Measurements from ENCODE around the gene CALML3.

Gene CALML3

DNA sequence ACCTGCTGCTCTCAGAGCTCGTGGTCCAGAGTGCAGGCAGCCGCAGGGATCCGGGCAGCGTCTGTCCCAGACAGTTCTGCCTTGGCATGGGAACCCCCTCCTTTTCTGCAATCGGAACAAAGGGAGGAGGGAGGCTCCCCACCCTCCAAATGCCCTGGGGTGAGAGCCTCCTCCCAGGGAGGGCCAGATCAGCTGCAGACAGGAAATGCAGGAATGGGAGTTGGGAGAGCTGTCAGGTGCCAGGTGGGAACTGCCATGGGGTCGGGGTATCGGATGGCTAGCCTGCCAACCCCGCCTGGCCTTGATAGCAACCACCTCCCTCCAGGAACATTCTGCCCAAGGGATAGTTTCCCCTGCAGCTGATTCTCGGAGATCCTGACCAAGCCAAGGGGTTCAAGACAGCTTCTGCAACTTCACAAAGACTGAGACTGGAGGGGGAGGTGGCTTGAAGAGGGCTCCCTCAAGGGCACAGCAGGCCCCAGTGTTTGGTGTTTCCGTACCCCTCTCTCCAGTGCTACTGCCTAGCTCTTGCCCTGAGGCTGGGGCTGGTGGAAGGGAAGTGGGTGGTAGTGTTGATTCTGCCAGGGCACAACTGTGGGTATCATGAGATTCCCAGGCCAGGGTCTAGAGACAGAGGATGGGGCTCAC, 25.1 kb upstream of the CALML3 start, which contains the start of gene CALML5:
TSS of gene CALML5 (minus strand) at position 78 of the 648 bp plus-strand sequence. CDS start 132 bp downstream, outside the sequence.
- TF ChIP-seq, protein P1, sequence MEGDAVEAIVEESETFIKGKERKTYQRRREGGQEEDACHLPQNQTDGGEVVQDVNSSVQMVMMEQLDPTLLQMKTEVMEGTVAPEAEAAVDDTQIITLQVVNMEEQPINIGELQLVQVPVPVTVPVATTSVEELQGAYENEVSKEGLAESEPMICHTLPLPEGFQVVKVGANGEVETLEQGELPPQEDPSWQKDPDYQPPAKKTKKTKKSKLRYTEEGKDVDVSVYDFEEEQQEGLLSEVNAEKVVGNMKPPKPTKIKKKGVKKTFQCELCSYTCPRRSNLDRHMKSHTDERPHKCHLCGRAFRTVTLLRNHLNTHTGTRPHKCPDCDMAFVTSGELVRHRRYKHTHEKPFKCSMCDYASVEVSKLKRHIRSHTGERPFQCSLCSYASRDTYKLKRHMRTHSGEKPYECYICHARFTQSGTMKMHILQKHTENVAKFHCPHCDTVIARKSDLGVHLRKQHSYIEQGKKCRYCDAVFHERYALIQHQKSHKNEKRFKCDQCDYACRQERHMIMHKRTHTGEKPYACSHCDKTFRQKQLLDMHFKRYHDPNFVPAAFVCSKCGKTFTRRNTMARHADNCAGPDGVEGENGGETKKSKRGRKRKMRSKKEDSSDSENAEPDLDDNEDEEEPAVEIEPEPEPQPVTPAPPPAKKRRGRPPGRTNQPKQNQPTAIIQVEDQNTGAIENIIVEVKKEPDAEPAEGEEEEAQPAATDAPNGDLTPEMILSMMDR (conservative IDR thresholded peaks at IDR 0.05): no peak
- TF ChIP-seq ZFX (IDR thresholded peaks at IDR 0.05): no peak
- peak within 1 kb of the TSS; percentile 52; the same call in 1 of the 2 replicates for H3K27ac ChIP-seq

DNA sequence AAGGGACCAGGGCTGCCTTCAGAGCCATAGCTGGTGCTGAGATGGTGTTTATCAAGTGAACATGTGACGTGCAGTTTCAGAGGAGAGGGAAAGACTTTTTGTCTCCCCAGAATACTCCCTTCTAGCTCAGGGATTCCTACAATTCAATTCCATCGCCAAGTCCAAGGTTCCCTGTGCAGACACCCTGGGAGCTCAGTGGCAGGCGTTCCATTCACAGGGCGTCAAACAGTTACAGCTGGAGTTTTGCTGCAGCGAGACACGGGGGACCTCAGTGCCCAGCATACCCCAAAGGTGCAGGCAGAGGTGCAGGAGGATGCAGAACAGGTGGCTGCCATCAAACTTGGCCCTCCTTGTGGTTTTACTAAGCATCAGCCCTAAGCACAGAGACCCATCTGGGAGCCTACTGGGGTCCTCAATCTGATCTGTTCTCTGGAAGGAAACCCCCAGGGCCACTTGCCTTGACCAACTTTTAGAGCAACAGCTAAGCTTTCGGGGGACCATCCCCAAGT, 24.5 kb upstream of the CALML3 start:
- TF ChIP-seq, protein P1 (conservative IDR thresholded peaks at IDR 0.05): no peak
- no peak for TF ChIP-seq ZFX (IDR thresholded peaks at IDR 0.05)

DNA sequence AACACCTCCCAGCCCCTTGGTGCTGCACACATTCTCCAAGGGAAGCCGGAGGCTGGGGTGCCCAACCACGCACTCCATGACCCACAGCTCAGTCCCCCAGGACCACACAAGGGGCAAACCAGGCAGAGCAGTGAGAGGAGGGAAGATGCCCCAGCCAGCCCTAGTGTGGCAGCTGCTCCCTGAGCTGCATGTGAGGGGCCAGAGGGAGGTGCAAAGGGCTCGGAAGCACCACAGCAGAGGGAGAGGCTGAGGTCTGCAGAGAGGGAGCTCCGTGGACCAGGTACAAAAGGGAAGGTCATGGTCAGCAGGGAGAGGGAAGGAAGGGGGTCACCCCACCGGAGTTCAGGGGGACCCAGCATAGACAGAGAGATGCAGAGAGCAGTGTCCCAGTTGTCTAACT, 23.9 kb upstream of the CALML3 start:
- TF ChIP-seq, protein P1 (conservative IDR thresholded peaks at IDR 0.05): no peak
- no peak for TF ChIP-seq ZFX (IDR thresholded peaks at IDR 0.05)
- peak overlapping the region; percentile 52 for H3K27ac ChIP-seq

More for the DNA sequence above, 24.5 kb upstream of the CALML3 start:
- H3K27ac ChIP-seq: peak overlapping the region; percentile 52; the same call in 1 of the 2 replicates

DNA sequence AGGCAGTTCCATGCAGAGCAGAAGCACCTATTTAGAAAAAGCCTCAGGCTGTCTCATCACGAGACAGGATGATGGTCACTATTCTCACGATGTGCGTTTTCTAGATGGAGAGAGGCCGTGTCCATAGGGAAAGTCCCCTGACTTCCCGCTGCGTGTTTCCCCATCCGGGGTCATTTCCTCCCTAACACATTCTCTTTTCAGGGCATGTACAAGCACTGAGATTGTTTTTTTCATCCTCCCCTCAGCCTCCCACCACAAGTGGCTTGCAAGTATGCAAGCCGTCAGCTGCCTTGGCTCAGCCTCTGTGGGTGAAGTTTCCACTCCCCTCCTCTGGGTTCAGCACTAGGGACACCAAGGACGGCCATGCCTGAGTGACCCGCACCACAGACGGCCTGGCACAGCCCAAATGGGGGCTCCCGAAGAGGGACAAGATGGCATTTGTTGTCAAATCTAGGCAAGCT, 22.7 kb upstream of the CALML3 start:
- peak overlapping the region; percentile 73 for H3K27ac ChIP-seq
- no peak for TF ChIP-seq ZFX (IDR thresholded peaks at IDR 0.05)
- TF ChIP-seq, protein P1 (conservative IDR thresholded peaks at IDR 0.05): no peak

DNA sequence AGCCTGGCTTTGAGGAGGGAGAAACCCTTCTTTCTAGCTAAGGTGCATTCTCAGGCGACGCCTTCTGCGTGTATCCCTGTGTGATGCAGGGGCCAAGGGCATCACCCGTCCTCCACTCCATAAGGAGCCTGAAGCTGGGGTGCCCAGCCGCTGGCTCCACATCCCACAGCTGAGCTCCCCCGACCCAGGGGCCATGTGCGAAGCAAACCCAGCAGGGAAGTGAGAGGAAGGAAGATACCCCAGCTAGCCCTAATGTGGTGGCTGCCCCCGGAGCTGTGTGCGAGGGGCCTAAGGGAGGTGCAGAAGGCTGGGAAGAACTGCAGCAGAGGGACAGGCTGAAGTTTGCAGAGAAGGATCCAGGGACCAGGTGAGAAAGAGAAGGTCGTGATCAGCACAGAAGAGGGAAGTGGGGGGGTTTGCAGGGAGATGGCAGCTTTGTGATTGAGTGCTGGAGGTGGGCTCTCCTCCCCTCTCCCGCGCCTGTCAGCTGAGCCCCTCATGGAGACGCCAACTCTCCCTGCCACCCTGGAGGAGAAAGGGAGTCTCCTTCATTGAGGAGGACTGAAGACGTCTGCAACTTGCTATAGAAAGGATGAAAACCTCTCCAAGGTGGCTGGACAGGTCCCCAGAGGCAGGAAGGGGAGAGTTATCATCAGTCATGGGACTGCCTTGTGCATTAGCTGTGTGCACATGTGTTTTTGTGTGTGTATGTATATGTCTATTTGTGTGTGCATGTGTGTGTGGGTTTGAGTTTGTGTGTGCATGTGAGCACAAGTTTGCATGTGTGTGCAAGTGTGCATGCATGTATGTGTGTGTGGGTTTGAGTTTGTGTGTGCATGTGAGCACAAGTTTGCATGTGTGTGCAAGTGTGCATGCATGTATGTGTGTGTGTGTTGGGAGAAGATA, 21.9 kb upstream of the CALML3 start:
- H3K27ac ChIP-seq: peak overlapping the region; percentile 73
- TF ChIP-seq ZFX (IDR thresholded peaks at IDR 0.05): no peak
- TF ChIP-seq, protein P1 (conservative IDR thresholded peaks at IDR 0.05): no peak

DNA sequence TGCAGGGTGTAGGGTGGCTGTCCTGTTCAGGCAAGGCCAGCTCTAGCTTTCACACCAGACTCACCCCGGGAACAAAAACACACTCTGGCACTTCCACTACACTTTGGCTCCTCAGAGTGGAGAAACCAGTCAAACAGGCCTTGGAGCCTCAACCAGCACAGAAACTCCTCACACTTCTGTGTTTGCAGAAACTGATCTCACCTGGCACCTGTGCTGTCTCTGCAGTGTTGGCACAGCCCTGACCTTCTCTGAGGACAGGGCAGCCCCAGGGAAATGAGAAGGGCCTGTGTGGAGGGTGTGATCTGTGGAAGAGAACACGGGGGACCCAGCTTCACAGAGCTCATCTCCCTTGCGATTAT, 21.3 kb upstream of the CALML3 start:
- peak overlapping the region; percentile 73 for H3K27ac ChIP-seq
- TF ChIP-seq, protein P1 (conservative IDR thresholded peaks at IDR 0.05): no peak
- no peak for TF ChIP-seq ZFX (IDR thresholded peaks at IDR 0.05)
